ENCODE data around the gene NVL. TPM values are rescaled to one million over a fixed set of nuclear protein-coding genes. Genes with fewer than 3 reads are reported as not detected.

NVL gene
- total RNA-seq, 1 donor from 2014 or later: 44.4 TPM

- Mint-ChIP-seq H3K36me3 (ENCODE audit: low read depth) (peaks cover 67% of the 10 kb centered on the region), H3K4me1 (no peaks in the 10 kb centered on the region), H3K27ac (no peak overlapping the region), H3K27me3 (no peaks in the 10 kb centered on the region), H3K9me3 (no peaks in the 10 kb centered on the region), H3K4me3 (no peak overlapping the region)
- CTCF ChIA-PET: no interaction called here
- DNase-seq (no peak), ATAC-seq (ENCODE audit: low read depth) (no peak)
- intact Hi-C loops (cut with micrococcal nuclease): no loop called here
- POLR2A ChIA-PET: no interaction called here
- no peak for TF ChIP-seq CTCF (IDR thresholded peaks at IDR 0.05)
Observed at GRCh38 chr1:224308064-224308463, 21.9 kb downstream of the NVL start.

GRCh38 chr1:224304767-224305166 is 25.2 kb downstream of the NVL start:
- no peak for DNase-seq
- intact Hi-C loops (cut with micrococcal nuclease): no loop called here
- POLR2A ChIA-PET: interaction anchor here (0.6 to 0.7 kb wide), 2 partner anchors 20 to 192 kb away, joined by 3 to 4 read pairs; no protein-coding TSS in a partner anchor
- Mint-ChIP-seq H3K36me3 (ENCODE audit: low read depth) (peaks cover 79% of the 10 kb centered on the region), H3K27me3 (no peaks in the 10 kb centered on the region), H3K27ac (no peak overlapping the region), H3K9me3 (no peaks in the 10 kb centered on the region), H3K4me1 (peaks cover 2% of the 10 kb centered on the region), H3K4me3 (no peak overlapping the region)
- CTCF ChIA-PET: no interaction called here
- ATAC-seq (ENCODE audit: low read depth): no peak
- TF ChIP-seq CTCF (IDR thresholded peaks at IDR 0.05): no peak

GRCh38 chr1:224302947-224303346 is 27.0 kb downstream of the NVL start:
- peaks cover 2% of the 10 kb centered on the region for H3K4me1 Mint-ChIP-seq
- POLR2A ChIA-PET: no interaction called here
- no peak overlapping the region for H3K4me3 Mint-ChIP-seq
- TF ChIP-seq CTCF (IDR thresholded peaks at IDR 0.05): no peak
- no peaks in the 10 kb centered on the region for H3K9me3 Mint-ChIP-seq
- ATAC-seq (ENCODE audit: low read depth) (no peak), DNase-seq (no peak)
- H3K27ac Mint-ChIP-seq: no peak overlapping the region
- H3K36me3 Mint-ChIP-seq (ENCODE audit: low read depth): peaks cover 88% of the 10 kb centered on the region
- no peaks in the 10 kb centered on the region for H3K27me3 Mint-ChIP-seq
- CTCF ChIA-PET: interaction anchor here (0.9 kb wide), 1 partner anchor 15 kb away, joined by 3 read pairs; no protein-coding TSS in a partner anchor
- intact Hi-C loops (cut with micrococcal nuclease): no loop called here

GRCh38 chr1:224301391-224301790 is 28.6 kb downstream of the NVL start:
- Mint-ChIP-seq H3K4me1 (peaks cover 2% of the 10 kb centered on the region), H3K9me3 (no peaks in the 10 kb centered on the region), H3K36me3 (ENCODE audit: low read depth) (peaks cover 89% of the 10 kb centered on the region), H3K4me3 (no peak overlapping the region), H3K27ac (no peak overlapping the region), H3K27me3 (no peaks in the 10 kb centered on the region)
- intact Hi-C loops (cut with micrococcal nuclease): no loop called here
- ChIA-PET POLR2A (interaction anchor here (0.6 kb wide), 1 partner anchor 19 kb away, joined by 3 read pairs; no protein-coding TSS in a partner anchor), CTCF (no interaction called here)
- no peak for TF ChIP-seq CTCF (IDR thresholded peaks at IDR 0.05)
- ATAC-seq (ENCODE audit: low read depth): no peak
- DNase-seq: no peak

- no peak for ATAC-seq (ENCODE audit: low read depth)
- no peak for DNase-seq
- Mint-ChIP-seq H3K4me3 (no peak overlapping the region), H3K4me1 (peaks cover 2% of the 10 kb centered on the region), H3K36me3 (ENCODE audit: low read depth) (peaks cover 88% of the 10 kb centered on the region), H3K9me3 (no peaks in the 10 kb centered on the region), H3K27ac (no peak overlapping the region), H3K27me3 (no peaks in the 10 kb centered on the region)
- ChIA-PET CTCF (no interaction called here), POLR2A (interaction anchor here (0.7 kb wide), 1 partner anchor 63 kb away, joined by 4 read pairs; no protein-coding TSS in a partner anchor)
- intact Hi-C loops (cut with micrococcal nuclease): no loop called here
- no peak for TF ChIP-seq CTCF (IDR thresholded peaks at IDR 0.05)
Observed at GRCh38 chr1:224300346-224300745, 29.6 kb downstream of the NVL start.
